ENCODE data around the gene DRAXIN. TPM values are rescaled to one million over a fixed set of nuclear protein-coding genes. Genes with fewer than 3 reads are reported as not detected.

The DRAXIN gene
- polyA plus RNA-seq, 1 donor from 2014 or later, result 33.5 TPM

- H3K9me2 ChIP-seq (ENCODE audit: insufficient read depth, low read length), result no peaks in the 10 kb centered on the region
- H3K79me2 ChIP-seq (replicated peaks; ENCODE audit: insufficient read depth, low read length), result no peaks in the 10 kb centered on the region
- H3K27me3 ChIP-seq (ENCODE audit: insufficient read depth, low read depth, low read length), result no peaks in the 10 kb centered on the region
- no peaks in the 10 kb centered on the region for H4K20me1 ChIP-seq (ENCODE audit: insufficient read depth)
- H2AFZ ChIP-seq (ENCODE audit: low read depth, low read length), result no peak overlapping the region
- H3K27ac ChIP-seq (ENCODE audit: low read length), result no peak overlapping the region
- no peak overlapping the region for H3K4me3 ChIP-seq (ENCODE audit: low read length)
- H3K9me3 ChIP-seq (ENCODE audit: low read length), result no peaks in the 10 kb centered on the region
- no peaks in the 10 kb centered on the region for H3K36me3 ChIP-seq (ENCODE audit: insufficient read depth, low read length)
- no peak overlapping the region for H3K9ac ChIP-seq (ENCODE audit: low read length)
- H3F3A ChIP-seq (ENCODE audit: insufficient read depth, low read length, poor library complexity, severe bottlenecking), result no peaks in the 10 kb centered on the region
- TF ChIP-seq MXI1 (conservative IDR thresholded peaks at IDR 0.05; ENCODE audit: poor library complexity, severe bottlenecking) (no peak), RAD21 (conservative IDR thresholded peaks at IDR 0.05) (no peak), EZH2 (IDR thresholded peaks at IDR 0.05; ENCODE audit: borderline replicate concordance, insufficient read depth, low read length, poor library complexity, severe bottlenecking) (no peak), TAF1 (IDR thresholded peaks at IDR 0.05; ENCODE audit: low read depth) (no peak), CTCF (IDR thresholded peaks at IDR 0.05; ENCODE audit: poor library complexity, severe bottlenecking) (no peak), EP300 (conservative IDR thresholded peaks at IDR 0.05; ENCODE audit: poor library complexity, severe bottlenecking) (no peak), REST (IDR thresholded peaks at IDR 0.05; ENCODE audit: borderline replicate concordance) (no peak), POLR2AphosphoS5 (IDR thresholded peaks at IDR 0.05) (no peak), SMC3 (conservative IDR thresholded peaks at IDR 0.05; ENCODE audit: poor library complexity) (no peak)
- no peak overlapping the region for H3K4me2 ChIP-seq (ENCODE audit: low read length)
Measured at GRCh38 chr1:11740258-11741192, 49.0 kb downstream of the DRAXIN start.

- no peak overlapping the region for H3K4me2 ChIP-seq (ENCODE audit: low read length)
- no peak overlapping the region for H2AFZ ChIP-seq (ENCODE audit: low read depth, low read length)
- no peak overlapping the region for H3K4me3 ChIP-seq (ENCODE audit: low read length)
- no peaks in the 10 kb centered on the region for H4K20me1 ChIP-seq (ENCODE audit: insufficient read depth)
- no peaks in the 10 kb centered on the region for H3K79me2 ChIP-seq (replicated peaks; ENCODE audit: insufficient read depth, low read length)
- no peak overlapping the region for H3K9ac ChIP-seq (ENCODE audit: low read length)
- no peaks in the 10 kb centered on the region for H3K9me3 ChIP-seq (ENCODE audit: low read length)
- H3K27ac ChIP-seq (ENCODE audit: low read length), result no peak overlapping the region
- TF ChIP-seq MXI1 (conservative IDR thresholded peaks at IDR 0.05; ENCODE audit: poor library complexity, severe bottlenecking), result no peak
- no peaks in the 10 kb centered on the region for H3K27me3 ChIP-seq (ENCODE audit: insufficient read depth, low read depth, low read length)
- no peaks in the 10 kb centered on the region for H3F3A ChIP-seq (ENCODE audit: insufficient read depth, low read length, poor library complexity, severe bottlenecking)
- H3K9me2 ChIP-seq (ENCODE audit: insufficient read depth, low read length), result no peaks in the 10 kb centered on the region
- no peaks in the 10 kb centered on the region for H3K36me3 ChIP-seq (ENCODE audit: insufficient read depth, low read length)
Measured at GRCh38 chr1:11741482-11741881, 50.0 kb downstream of the DRAXIN start.

Measured in neural cell (in vitro differentiated cells).